Memory B cell (primary cell): ENCODE results near the gene LPP.

Experiments
- ATAC-seq: fragments of 150-1000 bp; cut with Tn5 transposase; 2 replicates; pipeline ENCODE4 v1.10.0; 2021; ENCODE audit warnings: low read depth, mild to moderate bottlenecking, moderate library complexity
- DNase-seq, 2 donors: peaks; one replicate each; pipeline ENCODE4 v3.0.0; 2022; ENCODE audit warnings: low spot score in 2 of 2
- H3K27ac Mint-ChIP-seq: one replicate; pipeline ENCODE4 v1.8.0; 2022; ENCODE audit warnings: mild to moderate bottlenecking, moderate library complexity, mixed read lengths
- H3K27me3 Mint-ChIP-seq: one replicate; pipeline ENCODE4 v1.8.0; 2022; ENCODE audit warnings: mixed read lengths
- H3K36me3 Mint-ChIP-seq: one replicate; pipeline ENCODE4 v1.8.0; 2022; ENCODE audit warnings: mild to moderate bottlenecking, mixed read lengths
- H3K4me1 Mint-ChIP-seq: one replicate; pipeline ENCODE4 v1.8.0; 2022; ENCODE audit warnings: mixed read lengths
- H3K4me3 Mint-ChIP-seq: one replicate; pipeline ENCODE4 v1.8.0; 2022; ENCODE audit warnings: mild to moderate bottlenecking, moderate library complexity, mixed read lengths
- H3K9me3 Mint-ChIP-seq: one replicate; pipeline ENCODE4 v1.8.0; 2022; ENCODE audit warnings: mixed read lengths

The LPP gene

GRCh38 chr3:188220097-188220788 lies 66.3 kb downstream of the LPP start:
- Mint-ChIP-seq H3K9me3 (no peaks in the 10 kb centered on the region), H3K27ac (no peak overlapping the region), H3K27me3 (no peaks in the 10 kb centered on the region), H3K36me3 (peaks cover 23% of the 10 kb centered on the region), H3K4me3 (no peak overlapping the region), H3K4me1 (peaks cover 15% of the 10 kb centered on the region)
- DNase-seq (no peak), ATAC-seq (no peak)

- Mint-ChIP-seq H3K4me3 (no peak overlapping the region), H3K27ac (no peak overlapping the region), H3K4me1 (peaks cover 13% of the 10 kb centered on the region), H3K9me3 (no peaks in the 10 kb centered on the region), H3K36me3 (peaks cover 26% of the 10 kb centered on the region), H3K27me3 (no peaks in the 10 kb centered on the region)
- DNase-seq (no peak), ATAC-seq (no peak)
These were observed 67.2 kb downstream of the LPP start for GRCh38 chr3:188220988-188221818.

GRCh38 chr3:188223936-188224335 lies 70.0 kb downstream of the LPP start:
- Mint-ChIP-seq H3K27ac (no peak overlapping the region), H3K4me3 (no peak overlapping the region), H3K4me1 (peaks cover 11% of the 10 kb centered on the region), H3K27me3 (no peaks in the 10 kb centered on the region), H3K9me3 (no peaks in the 10 kb centered on the region), H3K36me3 (peaks cover 32% of the 10 kb centered on the region)
- DNase-seq (no peak), ATAC-seq (no peak)

- Mint-ChIP-seq H3K9me3 (no peaks in the 10 kb centered on the region), H3K36me3 (peaks cover 30% of the 10 kb centered on the region), H3K4me1 (peaks cover 4% of the 10 kb centered on the region), H3K4me3 (no peak overlapping the region), H3K27me3 (no peaks in the 10 kb centered on the region), H3K27ac (no peak overlapping the region)
- DNase-seq = no peak
- no peak for ATAC-seq
These were observed 73.5 kb downstream of the LPP start for GRCh38 chr3:188227442-188227841.

GRCh38 chr3:188229177-188229576 lies 75.2 kb downstream of the LPP start:
- Mint-ChIP-seq H3K27ac (peak overlapping the region; percentile 62), H3K4me1 (peaks cover 12% of the 10 kb centered on the region), H3K4me3 (no peak overlapping the region), H3K36me3 (peaks cover 33% of the 10 kb centered on the region), H3K27me3 (no peaks in the 10 kb centered on the region), H3K9me3 (no peaks in the 10 kb centered on the region)
- no peak for DNase-seq
- ATAC-seq = no peak

GRCh38 chr3:188229726-188230125 lies 75.8 kb downstream of the LPP start:
- no peaks in the 10 kb centered on the region for H3K27me3 Mint-ChIP-seq

GRCh38 chr3:188230962-188231361 lies 77.0 kb downstream of the LPP start:
- Mint-ChIP-seq H3K27ac (no peak overlapping the region), H3K9me3 (peaks cover 2% of the 10 kb centered on the region), H3K4me3 (no peak overlapping the region), H3K36me3 (peaks cover 29% of the 10 kb centered on the region), H3K27me3 (peaks cover 2% of the 10 kb centered on the region), H3K4me1 (peaks cover 21% of the 10 kb centered on the region)
- ATAC-seq (no peak), DNase-seq (no peak)

More at GRCh38 chr3:188229726-188230125, 75.8 kb downstream of the LPP start:
- DNase-seq (no peak), ATAC-seq (no peak)
- peak overlapping the region; percentile 62 for H3K27ac Mint-ChIP-seq
- no peaks in the 10 kb centered on the region for H3K9me3 Mint-ChIP-seq
- H3K4me1 Mint-ChIP-seq = peaks cover 13% of the 10 kb centered on the region
- peaks cover 29% of the 10 kb centered on the region for H3K36me3 Mint-ChIP-seq
- no peak overlapping the region for H3K4me3 Mint-ChIP-seq

GRCh38 chr3:188231456-188231855 lies 77.5 kb downstream of the LPP start:
- no peak overlapping the region for H3K27ac Mint-ChIP-seq
- ATAC-seq = no peak
- H3K4me3 Mint-ChIP-seq = no peak overlapping the region
- peaks cover 26% of the 10 kb centered on the region for H3K4me1 Mint-ChIP-seq
- DNase-seq = no peak
- H3K27me3 Mint-ChIP-seq = peaks cover 2% of the 10 kb centered on the region
- peaks cover 31% of the 10 kb centered on the region for H3K36me3 Mint-ChIP-seq
- H3K9me3 Mint-ChIP-seq = peaks cover 2% of the 10 kb centered on the region

- H3K9me3 Mint-ChIP-seq = peaks cover 2% of the 10 kb centered on the region
- no peak overlapping the region for H3K4me3 Mint-ChIP-seq
- DNase-seq (no peak), ATAC-seq (no peak)
- peaks cover 28% of the 10 kb centered on the region for H3K36me3 Mint-ChIP-seq
- H3K27me3 Mint-ChIP-seq = peaks cover 2% of the 10 kb centered on the region
- H3K27ac Mint-ChIP-seq = no peak overlapping the region
- H3K4me1 Mint-ChIP-seq = peaks cover 28% of the 10 kb centered on the region
These were observed 78.7 kb downstream of the LPP start for GRCh38 chr3:188232656-188233055.

GRCh38 chr3:188233320-188233719 lies 79.4 kb downstream of the LPP start:
- no peak overlapping the region for H3K27ac Mint-ChIP-seq
- peaks cover 2% of the 10 kb centered on the region for H3K9me3 Mint-ChIP-seq
- no peak for ATAC-seq
- DNase-seq = no peak
- H3K27me3 Mint-ChIP-seq = peaks cover 2% of the 10 kb centered on the region
- H3K36me3 Mint-ChIP-seq = peaks cover 25% of the 10 kb centered on the region
- no peak overlapping the region for H3K4me3 Mint-ChIP-seq
- peaks cover 34% of the 10 kb centered on the region for H3K4me1 Mint-ChIP-seq

- DNase-seq (no peak), ATAC-seq (no peak)
- H3K27ac Mint-ChIP-seq = no peak overlapping the region
- H3K4me1 Mint-ChIP-seq = peaks cover 37% of the 10 kb centered on the region
- peaks cover 25% of the 10 kb centered on the region for H3K36me3 Mint-ChIP-seq
- peaks cover 2% of the 10 kb centered on the region for H3K9me3 Mint-ChIP-seq
- H3K27me3 Mint-ChIP-seq = peaks cover 2% of the 10 kb centered on the region
- no peak overlapping the region for H3K4me3 Mint-ChIP-seq
These were observed 80.2 kb downstream of the LPP start for GRCh38 chr3:188234132-188234531.

- no peak overlapping the region for H3K27ac Mint-ChIP-seq
- H3K4me3 Mint-ChIP-seq = no peak overlapping the region
- no peak for ATAC-seq
- peaks cover 2% of the 10 kb centered on the region for H3K9me3 Mint-ChIP-seq
- peaks cover 2% of the 10 kb centered on the region for H3K27me3 Mint-ChIP-seq
- DNase-seq = no peak
- peaks cover 47% of the 10 kb centered on the region for H3K4me1 Mint-ChIP-seq
- peaks cover 19% of the 10 kb centered on the region for H3K36me3 Mint-ChIP-seq
These were observed 82.3 kb downstream of the LPP start for GRCh38 chr3:188236271-188236670.

- peaks cover 10% of the 10 kb centered on the region for H3K36me3 Mint-ChIP-seq
- DNase-seq = peak; percentile 28 to 33
- ATAC-seq = peak; percentile 59
- H3K27ac Mint-ChIP-seq = no peak overlapping the region
- H3K4me3 Mint-ChIP-seq = peak overlapping the region; percentile 40
- peaks cover 2% of the 10 kb centered on the region for H3K9me3 Mint-ChIP-seq
- peaks cover 56% of the 10 kb centered on the region for H3K4me1 Mint-ChIP-seq
- H3K27me3 Mint-ChIP-seq = peaks cover 2% of the 10 kb centered on the region
These were observed 85.1 kb downstream of the LPP start for GRCh38 chr3:188239035-188239434.

GRCh38 chr3:188239577-188239976 lies 85.6 kb downstream of the LPP start:
- Mint-ChIP-seq H3K27ac (no peak overlapping the region), H3K4me3 (no peak overlapping the region), H3K9me3 (peaks cover 2% of the 10 kb centered on the region), H3K36me3 (peaks cover 8% of the 10 kb centered on the region), H3K4me1 (peaks cover 57% of the 10 kb centered on the region), H3K27me3 (peaks cover 2% of the 10 kb centered on the region)
- ATAC-seq (no peak), DNase-seq (no peak)
